GM19238 (cell line): ENCODE data around the gene USP46.

Source experiments
- DNase-seq: peaks from one replicate; pipeline ENCODE4 v3.0.0; 2011; ENCODE audit warnings: low spot score; ENCODE audit not compliant: insufficient read length

The USP46 gene

GRCh38 chr4:52574036-52574435 is 85.1 kb downstream of the USP46 start:
- no peak for DNase-seq

GRCh38 chr4:52573551-52573950 is 85.5 kb downstream of the USP46 start:
- no peak for DNase-seq

- DNase-seq: no peak
These were observed 86.1 kb downstream of the USP46 start for GRCh38 chr4:52572936-52573485.

GRCh38 chr4:52568351-52568750 is 90.8 kb downstream of the USP46 start:
- no peak for DNase-seq

GRCh38 chr4:52566136-52567031 is 92.7 kb downstream of the USP46 start:
- no peak for DNase-seq

- no peak for DNase-seq
These were observed 98.2 kb downstream of the USP46 start for GRCh38 chr4:52560844-52561280.

GRCh38 chr4:52555356-52555716 is 103.8 kb downstream of the USP46 start:
- DNase-seq: no peak

GRCh38 chr4:52554612-52555355 is 104.3 kb downstream of the USP46 start:
- DNase-seq: no peak

GRCh38 chr4:52552778-52553177 is 106.3 kb downstream of the USP46 start:
- no peak for DNase-seq

GRCh38 chr4:52551487-52551886 is 107.6 kb downstream of the USP46 start:
- DNase-seq: no peak

GRCh38 chr4:52550186-52550585 is 108.9 kb downstream of the USP46 start:
- no peak for DNase-seq

GRCh38 chr4:52548818-52549570 is 110.1 kb downstream of the USP46 start:
- no peak for DNase-seq

GRCh38 chr4:52546449-52546848 is 112.7 kb downstream of the USP46 start:
- no peak for DNase-seq

- DNase-seq: peak; percentile 50
These were observed 113.7 kb downstream of the USP46 start for GRCh38 chr4:52545099-52546069.
